A549 treated with ZK216348 at 1 μM for 4 hours (cell line): ENCODE data around the gene TSNAX. TPM values are rescaled to one million over a fixed set of nuclear protein-coding genes. Genes with fewer than 3 reads are reported as not detected.

Source experiments
- total RNA-seq: library from RNA; stranded (reverse); fragments of 200-300 nt; extraction: Qiagen RNA extraction; gene quantifications from 5 replicates; pipeline ENCODE4 v1.2.3, GENCODE V29; 2022; ENCODE audit warnings: low read depth

TSNAX gene, protein sequence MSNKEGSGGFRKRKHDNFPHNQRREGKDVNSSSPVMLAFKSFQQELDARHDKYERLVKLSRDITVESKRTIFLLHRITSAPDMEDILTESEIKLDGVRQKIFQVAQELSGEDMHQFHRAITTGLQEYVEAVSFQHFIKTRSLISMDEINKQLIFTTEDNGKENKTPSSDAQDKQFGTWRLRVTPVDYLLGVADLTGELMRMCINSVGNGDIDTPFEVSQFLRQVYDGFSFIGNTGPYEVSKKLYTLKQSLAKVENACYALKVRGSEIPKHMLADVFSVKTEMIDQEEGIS
- 27.3 to 41.9 TPM (median 36.9 TPM) in 5 replicates for total RNA-seq

DNA sequence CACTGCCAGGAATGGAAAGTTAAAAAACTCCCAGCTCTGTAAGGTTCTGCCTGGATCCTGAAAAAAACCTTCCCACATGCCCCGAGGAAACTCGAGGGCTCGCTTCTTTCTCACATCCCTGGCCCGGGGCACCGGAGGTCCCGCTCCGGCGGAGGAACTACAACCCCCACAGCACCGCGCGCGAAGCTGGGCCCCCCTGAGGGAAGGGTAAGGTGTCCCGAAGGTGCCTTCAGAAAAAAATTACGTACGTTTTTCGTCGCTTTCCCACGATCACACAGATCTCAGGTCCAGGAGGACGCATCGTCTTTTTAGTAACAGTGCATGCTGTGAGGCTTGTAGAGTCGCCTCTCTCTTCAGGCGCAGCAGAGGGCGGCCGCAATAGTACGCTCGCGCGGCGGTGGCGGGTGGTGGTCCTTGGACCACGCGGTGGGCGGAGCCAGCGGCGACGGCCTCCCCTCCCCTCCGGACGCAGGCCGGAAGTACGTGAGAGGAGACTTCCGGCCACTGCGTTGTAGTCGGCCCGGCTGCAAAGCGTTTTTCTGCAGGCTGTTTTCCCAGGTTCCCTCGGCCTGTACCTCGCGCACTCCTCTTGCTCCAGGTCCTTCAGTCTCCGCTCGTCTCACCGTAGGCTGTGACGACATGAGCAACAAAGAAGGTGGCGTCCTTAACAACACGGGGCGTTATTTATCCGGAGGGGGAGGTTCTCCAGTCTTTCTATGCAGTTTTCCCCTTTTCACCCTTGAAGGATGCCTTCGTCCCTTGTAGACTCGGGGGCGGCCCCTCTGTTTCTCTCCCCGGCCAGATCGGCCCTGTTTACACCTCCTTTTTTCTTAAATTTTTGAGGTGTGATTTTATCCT, at the start of gene TSNAX:
Gene TSNAX, plus strand, starts transcription at position 498 of the 858 bp plus-strand sequence. Its CDS starts 142 bp downstream, at position 640.

Other genes with a start within 250 kb of the TSNAX start
- 5.4 to 9.1 TPM (median 8.9 TPM) in 5 replicates for gene EXOC8, start 190.8 kb upstream of the TSNAX start, total RNA-seq
- 9.5 to 15.5 TPM (median 14.5 TPM) in 5 replicates for gene SPRTN, start 190.4 kb upstream of the TSNAX start, total RNA-seq
- gene EGLN1, start 106.4 kb upstream of the TSNAX start, total RNA-seq, result 41.0 to 83.3 TPM (median 54.9 TPM) in 5 replicates
- 0.08 to 0.36 TPM (median 0.17 TPM) in 5 replicates for gene DISC1, start 98.1 kb downstream of the TSNAX start, total RNA-seq